CD4-positive, alpha-beta T cell treated with Interleukin-4 for 1 hour (primary cell): ENCODE results near the gene PXYLP1.

Experiments used
- DNase-seq, 2 donors: peaks; one replicate each; pipeline ENCODE4 v3.0.0-alpha.2; 2020 to 2022

PXYLP1 gene

DNA sequence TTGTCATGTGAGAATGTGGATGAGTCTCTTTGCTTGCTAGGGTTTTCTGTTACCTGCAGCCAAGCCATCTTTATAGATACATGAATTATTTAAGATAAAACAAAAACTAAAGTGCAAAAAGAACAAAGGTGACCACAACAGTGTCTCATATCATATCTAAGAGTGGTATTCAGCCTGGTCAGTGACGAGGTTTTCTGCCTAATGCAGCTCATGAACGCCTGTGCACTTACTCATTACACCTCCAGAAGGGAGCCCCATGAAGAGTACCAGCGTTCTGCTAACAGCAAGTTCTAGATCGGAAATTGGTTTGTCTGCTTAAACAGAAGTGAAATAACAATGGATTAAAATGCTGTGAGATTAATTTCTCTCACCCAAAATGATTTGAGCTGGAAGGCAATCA lies 19.2 kb downstream of the PXYLP1 start:
- no peak for DNase-seq

DNA sequence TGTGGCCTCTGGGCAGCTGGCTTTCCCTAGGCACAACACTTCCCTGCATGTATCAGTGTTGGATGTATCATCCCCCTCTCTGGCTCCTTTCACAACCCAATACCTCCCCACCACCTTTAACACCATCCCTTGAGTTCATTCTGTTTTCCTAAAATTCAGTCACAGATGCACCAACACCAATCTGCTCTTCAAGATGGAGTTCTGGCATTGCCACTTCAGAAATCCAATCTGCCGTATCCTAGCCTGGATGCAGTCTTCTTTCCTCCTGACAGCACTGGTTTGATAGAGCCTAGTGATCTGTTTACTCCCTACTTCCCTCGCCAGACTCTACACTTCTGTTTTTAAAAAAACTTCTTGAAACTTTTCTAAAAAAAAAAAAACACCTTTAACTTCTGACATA lies 21.7 kb downstream of the PXYLP1 start:
- no peak for DNase-seq

DNA sequence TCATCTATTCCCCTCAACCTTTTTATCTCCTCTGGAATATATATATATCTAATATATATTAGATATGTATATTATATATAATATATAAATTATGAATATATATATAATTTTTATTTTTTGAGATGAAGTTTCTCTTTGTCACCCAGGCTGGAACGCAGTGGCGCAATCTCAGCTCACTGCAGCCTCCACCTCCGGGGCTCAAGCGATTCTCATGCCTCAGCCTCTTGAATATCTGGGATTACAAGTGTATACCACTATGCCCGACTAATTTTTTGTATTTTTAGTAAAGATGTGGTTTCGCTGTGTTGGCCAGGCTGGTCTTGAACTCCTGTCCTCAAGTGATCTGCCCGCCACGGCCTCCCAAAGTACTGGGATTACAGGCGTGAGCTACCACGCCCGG lies 22.2 kb downstream of the PXYLP1 start:
- no peak for DNase-seq

DNA sequence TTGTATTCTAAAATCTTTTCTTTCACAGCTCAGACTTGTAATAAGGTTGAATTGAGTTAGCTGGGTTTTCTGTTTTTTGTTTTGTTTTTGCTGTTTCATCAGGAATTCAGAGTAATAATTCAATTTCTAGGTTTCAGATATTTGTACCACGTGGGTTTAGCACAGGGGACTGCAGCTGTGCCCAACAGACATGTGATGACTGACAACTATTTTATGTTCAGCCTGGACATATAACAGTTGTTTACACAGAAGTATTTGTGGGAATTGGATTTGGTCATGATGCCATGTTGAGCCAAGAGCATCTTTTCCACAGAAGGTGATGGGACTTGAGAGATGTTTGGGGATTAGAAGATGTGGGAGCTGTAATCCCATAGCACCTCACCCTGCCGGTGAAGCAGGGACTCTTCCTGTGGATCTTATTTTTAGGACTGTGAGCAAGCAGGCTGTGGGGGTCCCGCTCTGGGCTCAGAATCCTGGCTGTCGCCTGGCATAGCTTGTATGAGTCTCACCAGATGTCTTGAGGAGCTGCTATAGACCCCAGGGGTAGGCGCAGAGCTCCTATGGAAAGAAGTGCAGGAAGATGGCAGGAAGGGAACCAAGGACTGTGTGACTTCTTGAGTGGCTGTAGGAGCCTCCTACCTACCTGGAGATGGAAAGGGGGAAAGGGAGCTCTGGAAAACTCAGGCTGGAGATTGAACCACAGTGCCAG lies 23.7 kb downstream of the PXYLP1 start:
- no peak for DNase-seq

DNA sequence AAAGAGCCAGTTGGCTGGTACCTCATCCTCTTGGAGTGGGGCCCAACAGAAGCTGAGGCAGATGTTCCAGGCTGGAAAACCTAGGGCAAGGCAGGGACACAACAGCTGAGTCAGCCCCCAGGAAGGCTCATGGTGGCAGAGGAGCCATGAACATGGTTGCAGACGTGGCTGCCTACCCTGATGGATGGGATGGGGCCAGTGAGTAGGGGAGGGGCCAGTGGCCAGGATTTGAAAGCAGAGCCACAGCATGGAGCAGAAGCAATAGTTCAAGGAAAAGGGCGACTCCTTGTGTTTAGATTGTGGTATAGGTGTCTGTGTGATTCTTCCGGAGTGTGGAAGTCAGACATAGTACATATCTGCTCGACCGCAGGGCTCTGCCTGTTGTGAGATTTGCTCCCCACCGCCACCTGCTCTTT lies 24.2 kb downstream of the PXYLP1 start:
- DNase-seq: peak; percentile 58 to 72

DNA sequence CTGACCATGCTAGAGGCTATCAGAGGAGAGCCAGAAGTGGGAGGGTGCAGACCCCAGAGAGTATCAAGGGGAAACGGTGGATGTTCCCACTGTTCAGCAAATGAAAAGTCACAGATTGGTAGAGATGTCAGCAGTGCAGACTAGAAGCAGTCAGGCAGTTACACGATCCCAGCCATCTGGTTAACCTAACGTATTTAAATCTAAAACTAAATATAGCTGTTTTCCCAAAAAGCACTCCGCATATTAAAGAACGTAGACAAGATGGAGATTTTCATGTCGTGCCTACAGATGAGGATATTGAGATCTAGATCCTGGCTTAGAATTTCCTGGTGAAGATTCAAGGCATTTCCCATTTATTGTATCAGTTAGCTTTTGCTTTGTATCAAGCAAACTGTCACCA lies 25.2 kb downstream of the PXYLP1 start:
- DNase-seq: no peak

DNA sequence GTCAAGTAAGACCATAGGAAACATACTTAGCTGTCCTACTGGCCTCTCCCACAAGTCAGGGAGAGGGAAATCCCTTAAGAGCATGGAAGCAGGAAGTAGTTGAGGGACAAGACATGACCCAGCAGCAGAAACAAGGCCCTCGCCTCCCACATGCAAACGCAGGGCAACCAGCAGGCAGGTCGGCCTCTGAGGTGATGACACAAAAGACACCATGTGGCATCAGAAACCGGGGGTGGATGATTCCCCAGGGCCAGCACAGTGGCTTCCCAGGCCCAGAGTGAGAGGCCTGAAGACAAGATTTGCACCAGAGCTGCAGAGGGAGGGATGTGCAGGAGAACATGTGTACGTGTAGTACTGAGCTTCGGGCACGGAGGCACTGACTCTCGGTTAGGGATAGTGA lies 26.3 kb downstream of the PXYLP1 start:
- DNase-seq: no peak

DNA sequence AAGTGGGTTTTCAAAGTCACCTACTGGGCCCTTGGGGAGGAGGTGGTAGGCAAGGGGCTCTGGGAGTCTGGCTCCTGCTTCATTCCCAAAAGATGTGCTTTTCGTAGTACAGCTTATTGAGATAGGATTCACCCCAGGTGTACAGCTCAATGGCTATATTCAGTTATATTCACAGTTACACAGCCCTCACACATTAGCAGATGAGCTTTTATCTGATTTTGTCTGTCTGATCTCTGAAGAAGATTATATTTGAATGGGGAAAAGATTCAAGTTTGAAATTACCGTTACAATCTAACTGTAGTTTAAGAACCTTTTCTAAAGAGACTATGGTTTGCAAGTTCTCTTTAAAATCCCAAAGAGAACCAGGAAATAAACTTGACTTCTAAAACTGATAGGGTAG lies 27.3 kb downstream of the PXYLP1 start:
- DNase-seq: no peak

DNA sequence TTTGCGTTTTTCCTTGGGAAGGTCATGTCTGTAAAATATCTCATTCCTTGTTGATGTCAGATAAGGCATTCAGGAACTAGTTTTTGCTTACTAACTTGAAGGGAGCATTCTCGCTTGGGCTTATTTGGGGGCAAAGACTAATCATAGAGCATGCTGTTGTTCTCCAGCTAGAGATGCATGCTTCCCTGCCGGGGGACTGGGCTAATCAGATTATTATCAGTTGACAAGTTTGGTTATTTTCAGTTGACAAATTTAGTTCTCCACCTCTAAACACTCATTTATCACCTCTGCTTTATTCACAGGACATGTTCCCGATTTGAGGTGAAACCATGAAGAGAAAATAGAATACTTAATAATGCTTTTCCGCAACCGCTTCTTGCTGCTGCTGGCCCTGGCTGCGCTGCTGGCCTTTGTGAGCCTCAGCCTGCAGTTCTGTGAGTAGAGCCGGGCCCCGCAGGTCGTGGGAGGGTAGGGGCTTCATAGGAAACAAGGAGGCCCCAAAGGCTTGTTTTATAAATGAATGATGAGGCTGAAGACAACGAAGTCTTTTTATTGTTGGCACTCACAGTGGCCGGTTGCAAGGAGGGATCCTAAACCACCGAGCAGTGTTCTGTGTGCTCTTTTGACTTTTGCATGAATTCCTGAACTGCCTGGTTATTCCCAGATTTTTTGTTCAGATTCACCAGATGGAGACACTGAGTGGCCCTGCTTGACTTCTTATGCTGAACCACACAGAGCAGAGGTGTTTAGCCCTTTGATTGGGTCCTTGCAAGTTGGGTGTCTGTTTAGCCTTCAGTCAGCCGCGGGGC lies 28.4 kb downstream of the PXYLP1 start:
- DNase-seq: no peak

DNA sequence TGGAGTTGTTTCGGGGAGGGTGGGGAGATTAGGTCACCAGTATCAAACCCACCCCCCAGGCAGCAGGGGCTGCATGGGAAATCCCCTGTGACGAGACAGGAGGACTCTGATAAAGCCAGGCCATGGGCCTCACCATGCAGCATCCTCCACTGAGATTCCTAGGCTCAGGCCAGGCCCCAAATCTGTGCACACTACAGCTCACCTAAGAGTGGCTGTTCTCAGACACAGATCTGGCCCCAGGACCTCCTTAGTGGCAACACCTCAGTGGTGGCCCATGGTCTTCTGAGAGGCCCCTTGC lies 29.0 kb downstream of the PXYLP1 start:
- no peak for DNase-seq

DNA sequence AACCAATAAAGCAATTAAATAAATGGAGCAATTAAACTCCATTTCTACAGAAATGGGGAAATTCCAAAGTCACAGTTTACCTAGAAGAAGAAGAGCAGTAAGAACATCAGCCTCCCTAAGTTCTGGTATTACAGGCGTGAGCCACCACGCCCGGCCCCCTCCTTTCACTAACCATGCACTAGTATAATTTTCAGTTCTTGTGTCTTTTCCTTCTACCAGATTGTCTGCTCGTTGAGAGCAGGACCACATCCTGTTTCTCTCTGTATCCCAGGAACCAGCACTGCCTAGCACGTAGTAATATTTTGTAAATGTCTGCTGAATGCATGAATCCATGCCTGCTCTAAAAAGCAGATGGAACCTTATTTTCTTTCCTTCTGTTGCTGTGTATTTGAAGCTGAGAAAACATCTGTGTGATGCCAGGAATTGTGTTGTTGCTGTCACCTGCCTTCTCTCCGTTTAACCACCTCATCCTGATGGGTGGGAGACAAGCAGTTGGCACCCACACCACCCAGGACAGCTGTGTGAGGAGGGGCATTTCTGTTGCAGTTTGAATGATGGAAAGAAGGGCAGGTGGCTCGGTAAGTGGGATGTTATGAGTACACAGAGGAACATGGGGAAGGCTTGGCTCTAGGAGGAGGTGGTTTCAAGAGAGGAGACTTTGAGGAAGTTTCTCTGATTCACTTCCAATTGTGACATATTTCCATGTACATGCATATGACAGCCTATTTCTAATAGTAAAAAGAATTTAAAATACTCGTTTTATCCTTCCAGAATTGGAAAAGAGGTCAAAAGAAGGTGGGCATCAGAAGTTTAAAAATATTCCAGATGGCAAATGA lies 30.1 kb downstream of the PXYLP1 start:
- no peak for DNase-seq

DNA sequence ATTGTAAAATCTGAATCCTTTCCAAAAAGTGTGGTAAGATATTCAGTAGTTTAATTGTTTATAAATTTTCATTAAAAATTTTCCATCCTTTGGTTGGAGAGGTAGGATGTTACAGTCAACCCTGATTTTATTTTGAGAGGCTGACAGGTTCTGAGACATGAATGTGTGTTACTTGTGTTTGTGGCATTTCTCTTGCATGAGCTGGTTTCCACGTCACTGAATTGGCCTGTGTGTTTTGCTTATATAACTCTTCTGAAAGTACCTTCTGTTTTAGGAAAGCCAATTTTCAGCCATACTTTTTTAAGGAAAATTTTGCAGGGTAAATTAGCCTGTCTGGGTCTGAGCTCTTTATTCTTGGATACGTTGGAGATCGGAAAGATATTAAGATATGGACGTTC lies 30.7 kb downstream of the PXYLP1 start:
- no peak for DNase-seq

DNA sequence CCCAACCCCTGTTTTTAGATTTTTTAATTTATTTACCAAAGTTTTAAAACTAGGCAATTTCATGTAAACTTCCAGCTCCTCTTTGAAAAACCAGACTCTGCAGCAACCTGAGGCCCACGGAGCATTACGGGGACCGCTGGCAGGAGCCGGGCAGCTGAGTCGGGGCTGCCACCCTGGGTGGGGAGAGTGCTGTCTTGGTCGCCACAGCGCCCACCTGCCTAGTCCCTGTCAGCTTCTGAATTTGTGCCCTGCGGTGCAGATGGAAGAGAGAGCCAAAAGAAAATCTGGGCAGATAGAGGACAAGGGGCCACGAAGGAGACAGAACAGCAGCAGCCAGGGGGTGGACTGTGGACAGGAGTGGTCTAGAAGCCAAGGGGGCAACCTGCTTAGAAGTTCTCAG lies 34.6 kb downstream of the PXYLP1 start:
- DNase-seq: no peak

DNA sequence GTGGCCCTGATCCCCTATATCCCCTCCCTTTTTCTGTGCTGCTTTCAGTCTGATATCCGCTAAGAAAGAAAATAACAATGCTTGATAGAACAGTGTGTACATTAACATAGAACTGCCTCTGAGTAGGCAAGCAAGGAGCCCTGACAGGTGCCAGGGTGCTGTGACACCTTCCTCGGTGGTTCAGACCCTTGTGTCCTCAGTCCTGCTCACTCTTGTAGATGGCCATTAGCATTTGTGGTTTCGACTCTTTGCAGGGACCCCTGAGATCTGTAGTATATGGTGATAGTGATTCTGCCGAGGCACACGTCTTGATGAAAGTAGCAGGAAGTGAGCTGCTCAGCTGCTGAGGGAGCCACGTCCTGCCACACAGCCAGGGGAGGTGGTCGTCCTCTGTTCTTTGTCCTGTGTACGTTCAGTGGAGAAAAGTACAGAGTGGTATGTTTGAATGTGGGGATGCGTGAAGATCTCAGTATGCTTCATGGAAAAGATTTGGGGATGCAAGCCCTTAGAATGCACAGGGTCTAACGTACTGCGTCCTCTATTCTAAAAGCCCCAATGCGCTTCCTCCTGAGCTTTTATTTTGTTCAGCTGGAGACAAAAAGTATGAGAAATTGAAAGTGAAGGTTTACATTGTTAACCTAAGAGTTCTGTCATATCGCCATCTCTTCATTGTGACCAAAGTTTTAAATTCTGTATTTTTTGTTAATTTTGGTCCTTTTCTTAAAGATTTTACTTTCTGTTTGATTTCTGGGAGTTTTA lies 35.4 kb downstream of the PXYLP1 start:
- peak; percentile 38 to 44 for DNase-seq

DNA sequence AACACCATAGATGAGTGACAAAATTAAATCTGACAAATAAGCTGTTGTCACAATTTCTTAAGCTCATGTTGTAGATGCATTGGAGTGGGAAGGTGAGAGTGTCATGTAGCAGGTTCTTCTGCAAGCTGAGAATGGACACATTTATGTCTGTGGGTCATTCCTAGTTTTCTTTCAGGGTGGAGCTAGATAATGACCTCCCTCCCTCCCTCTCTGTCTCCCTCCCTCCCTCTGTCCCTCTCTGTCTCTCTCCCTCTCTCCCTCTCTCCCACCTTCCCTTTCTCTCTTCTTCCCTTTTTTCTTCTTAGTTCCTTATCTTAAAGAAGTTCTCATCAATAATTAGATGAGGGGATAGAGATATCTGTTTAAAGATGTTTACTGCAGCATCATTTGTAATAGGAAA lies 36.0 kb downstream of the PXYLP1 start:
- no peak for DNase-seq

DNA sequence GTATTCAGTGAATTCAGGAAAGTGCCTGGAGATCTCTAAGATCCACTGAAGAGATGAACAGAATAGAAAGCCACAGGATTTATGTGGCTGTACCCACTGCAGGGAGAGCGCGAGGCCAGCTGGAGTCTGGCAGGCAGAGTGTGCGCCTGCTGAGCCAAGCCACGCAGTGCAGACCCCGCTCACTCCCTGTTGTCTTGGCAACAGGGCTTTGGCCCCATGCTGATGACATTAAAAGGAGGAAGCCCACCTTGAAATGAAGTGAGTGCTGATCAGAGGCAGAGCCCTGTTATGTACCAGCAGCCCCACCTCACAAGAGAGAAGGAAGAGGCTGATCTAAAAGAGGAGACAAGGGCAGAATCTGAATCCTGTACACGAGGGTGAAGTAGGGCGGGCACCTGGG lies 36.7 kb downstream of the PXYLP1 start:
- no peak for DNase-seq

DNA sequence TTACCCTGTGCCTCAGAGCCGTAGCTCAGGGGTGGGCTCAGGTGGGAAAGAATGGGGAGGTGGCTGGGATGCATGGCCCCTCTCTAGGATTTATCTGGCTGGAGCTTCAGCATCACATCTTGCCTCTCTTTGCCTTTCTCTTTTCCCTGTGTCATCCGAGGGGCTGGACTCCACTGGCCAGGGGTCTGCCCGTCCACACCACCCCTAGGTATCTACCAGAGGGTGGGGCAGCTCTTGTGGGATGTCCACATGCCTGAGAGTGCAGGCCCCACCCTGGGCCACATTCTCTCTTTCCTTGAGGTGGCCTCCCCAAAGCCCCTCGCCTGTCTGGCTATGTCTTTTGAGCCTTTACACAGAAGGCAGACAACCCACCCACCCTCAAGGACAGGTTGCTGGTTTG lies 37.2 kb downstream of the PXYLP1 start:
- DNase-seq: no peak

DNA sequence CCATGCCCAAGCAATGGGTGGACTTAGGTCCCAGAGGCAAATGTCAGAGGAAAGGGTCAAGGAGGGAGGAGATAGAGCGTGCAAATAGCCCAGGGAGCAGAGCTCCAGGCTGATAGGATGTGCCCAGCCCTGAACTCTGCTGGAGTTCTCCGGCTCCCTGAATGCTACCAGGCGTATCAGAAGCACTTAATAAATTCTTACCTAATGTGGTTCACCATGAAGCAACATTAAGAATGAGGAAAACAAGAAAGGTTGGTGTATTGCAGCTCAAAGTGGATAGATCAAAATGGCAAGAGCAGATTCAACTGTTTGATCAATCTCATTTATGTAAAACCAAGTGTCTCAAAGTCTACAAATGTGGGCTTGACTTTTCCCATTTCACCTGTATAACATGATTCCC lies 38.3 kb downstream of the PXYLP1 start:
- no peak for DNase-seq

DNA sequence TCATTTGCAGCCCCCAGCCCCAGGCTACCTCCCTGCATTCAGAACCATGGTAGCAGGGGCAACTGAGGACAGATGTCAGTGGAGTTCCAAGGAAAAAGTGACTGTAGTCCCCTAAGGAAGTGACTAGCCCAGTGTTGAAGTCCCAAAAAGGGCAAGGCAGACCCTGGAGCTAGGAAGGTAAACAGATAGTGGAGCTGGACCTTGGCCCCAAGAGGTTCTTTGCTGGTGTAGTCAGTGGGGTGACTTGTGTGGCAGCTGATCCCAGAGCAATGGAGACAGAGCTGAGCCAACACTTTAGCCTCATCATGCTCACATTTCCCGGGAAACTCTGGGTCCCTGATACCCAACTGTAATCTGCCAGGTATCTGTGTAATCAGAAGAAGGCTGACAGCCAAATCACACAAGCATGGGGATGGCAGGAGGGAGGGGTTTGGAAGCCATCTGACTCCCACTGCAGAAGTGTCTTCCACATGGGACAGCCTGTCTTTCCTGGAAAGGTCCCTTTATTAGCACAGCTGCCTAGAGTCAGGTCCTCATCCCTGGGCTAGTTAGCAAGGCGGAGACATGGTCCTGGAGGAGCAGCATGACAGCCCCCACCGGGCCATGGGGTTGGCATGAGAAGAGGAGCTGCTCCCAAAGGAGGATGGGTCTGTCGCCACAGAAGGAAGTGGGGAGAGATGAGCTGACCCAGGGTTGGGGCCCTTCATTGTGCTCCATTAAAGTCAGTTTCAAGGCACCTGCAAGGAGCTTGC lies 39.8 kb downstream of the PXYLP1 start:
- DNase-seq: no peak

DNA sequence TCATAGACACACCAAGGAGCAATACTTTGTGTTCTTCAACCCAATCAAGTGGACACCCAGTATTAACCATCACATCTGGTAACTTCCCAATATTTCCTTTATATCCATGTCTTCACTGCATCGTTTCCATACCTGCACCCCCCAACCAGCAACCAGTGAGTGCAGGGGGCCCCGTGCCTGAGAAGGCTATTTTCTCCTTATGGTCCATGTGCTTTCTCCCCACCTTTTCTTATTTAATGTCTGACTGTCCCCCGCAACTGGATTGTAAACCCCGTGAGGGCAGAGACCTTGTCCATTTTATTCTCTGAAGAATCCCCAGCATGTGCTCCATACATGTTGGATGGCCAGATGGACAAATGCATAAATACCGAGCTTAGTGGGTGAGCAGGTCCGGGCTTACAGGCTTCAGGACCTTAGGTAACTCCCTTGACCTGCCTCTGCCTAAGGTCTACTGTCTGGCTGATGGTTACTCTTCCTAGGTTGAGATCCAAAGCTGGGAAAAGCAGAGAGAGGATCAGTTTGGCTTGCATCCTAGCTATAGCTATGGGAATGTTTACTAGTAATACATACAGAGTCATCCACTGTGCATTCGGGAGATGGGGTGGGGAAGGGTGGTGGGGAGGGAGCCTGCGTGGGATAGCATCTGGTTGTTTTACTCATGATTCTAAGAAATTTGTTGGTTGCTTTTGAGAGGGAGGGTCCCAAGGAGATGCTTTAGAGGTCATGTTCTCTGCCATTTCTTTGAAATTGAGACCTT lies 41.5 kb downstream of the PXYLP1 start:
- no peak for DNase-seq

DNA sequence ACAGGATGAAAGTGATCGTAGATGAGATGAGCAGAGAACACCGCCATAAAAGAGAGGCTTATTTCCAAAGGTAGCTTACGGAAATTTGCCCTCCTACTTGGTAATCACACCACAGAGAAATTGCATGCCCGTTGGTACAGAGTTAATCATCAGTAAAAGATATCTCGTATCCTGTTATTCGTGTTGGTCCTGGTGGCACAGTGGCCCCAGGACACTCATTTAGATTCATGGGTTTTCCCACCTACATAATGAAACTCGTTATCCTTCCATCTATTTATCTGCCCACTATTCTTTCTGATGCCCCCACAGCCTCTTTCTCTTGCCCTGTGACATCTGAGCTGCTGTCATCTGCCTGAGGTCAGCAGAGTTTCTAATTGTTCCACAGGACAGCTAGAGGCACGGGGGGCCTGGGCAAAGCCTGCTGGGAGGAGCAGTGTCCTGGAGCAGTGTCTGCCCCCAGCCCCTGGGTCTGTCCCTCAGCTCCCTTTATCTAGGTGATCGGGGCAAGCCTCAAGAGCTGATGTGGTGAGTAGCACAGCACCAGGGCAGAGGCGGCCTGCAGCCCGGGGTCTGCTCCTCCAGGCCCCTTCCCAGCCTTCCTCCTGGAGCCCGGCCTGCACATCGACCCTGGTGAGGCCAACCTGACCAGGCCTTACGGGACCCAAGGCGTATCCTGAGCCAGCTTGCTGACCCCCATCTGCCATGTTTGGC lies 42.2 kb downstream of the PXYLP1 start:
- no peak for DNase-seq
